Nucleus accumbens (tissue), 56 donors: ENCODE measurements around the gene ATP9A.
"Not testable (repeated sequence)": the region's sequence is repeated elsewhere in the genome, so short reads cannot be mapped to it uniquely, and the experiment has no call there.

Source experiments
- DNase-seq, 56 donors: peaks; one replicate each; lab custom pipeline; 2025; lab: John Stamatoyannopoulos, UW

The ATP9A gene

GRCh38 chr20:51731731-51732095 lies 36.5 kb downstream of the ATP9A start:
- DNase-seq: peak in 24 of 56 donors; percentile 7 to 64 (median 38)

- DNase-seq: peak in 2 of 56 donors; percentile 11 to 35
Observed at GRCh38 chr20:51729771-51730170, 38.4 kb downstream of the ATP9A start.

- DNase-seq: no peak
Observed at GRCh38 chr20:51728737-51729136, 39.5 kb downstream of the ATP9A start.

GRCh38 chr20:51727872-51728271 lies 40.3 kb downstream of the ATP9A start:
- no peak for DNase-seq

GRCh38 chr20:51725584-51726176 lies 42.5 kb downstream of the ATP9A start:
- no peak for DNase-seq

- DNase-seq: not testable (repeated sequence)
Observed at GRCh38 chr20:51723026-51723425, 45.2 kb downstream of the ATP9A start.

GRCh38 chr20:51722246-51722645 lies 45.9 kb downstream of the ATP9A start:
- not testable (repeated sequence) for DNase-seq

GRCh38 chr20:51720854-51721253 lies 47.3 kb downstream of the ATP9A start:
- no peak for DNase-seq

- DNase-seq: no peak
Observed at GRCh38 chr20:51720384-51720783, 47.8 kb downstream of the ATP9A start.

GRCh38 chr20:51715856-51716185 lies 52.4 kb downstream of the ATP9A start:
- no peak for DNase-seq

GRCh38 chr20:51715163-51715855 lies 52.9 kb downstream of the ATP9A start:
- DNase-seq: no peak

GRCh38 chr20:51713213-51713598 lies 55.0 kb downstream of the ATP9A start:
- no peak for DNase-seq

GRCh38 chr20:51712501-51713212 lies 55.5 kb downstream of the ATP9A start:
- DNase-seq: peak in 8 of 56 donors; percentile 4 to 38 (median 14)

- no peak for DNase-seq
Observed at GRCh38 chr20:51711426-51711825, 56.8 kb downstream of the ATP9A start.

- DNase-seq: no peak
Observed at GRCh38 chr20:51710361-51710894, 57.8 kb downstream of the ATP9A start.

- DNase-seq: no peak
Observed at GRCh38 chr20:51705400-51705799, 62.8 kb downstream of the ATP9A start.

- DNase-seq: no peak
Observed at GRCh38 chr20:51703400-51704287, 64.5 kb downstream of the ATP9A start.

- DNase-seq: no peak
Observed at GRCh38 chr20:51702556-51702955, 65.6 kb downstream of the ATP9A start.

- DNase-seq: peak in 4 of 56 donors; percentile 4 to 36 (median 16)
Observed at GRCh38 chr20:51700809-51701285, 67.3 kb downstream of the ATP9A start.

GRCh38 chr20:51698252-51698651 lies 69.9 kb downstream of the ATP9A start:
- no peak for DNase-seq
